Putamen (tissue), 1 donor: ENCODE results near the gene SMPD3.

Source experiments
- DNase-seq: peaks from one replicate; pipeline ENCODE4 v3.0.0-alpha.2; 2016; ENCODE audit warnings: low spot score

SMPD3 gene

DNA sequence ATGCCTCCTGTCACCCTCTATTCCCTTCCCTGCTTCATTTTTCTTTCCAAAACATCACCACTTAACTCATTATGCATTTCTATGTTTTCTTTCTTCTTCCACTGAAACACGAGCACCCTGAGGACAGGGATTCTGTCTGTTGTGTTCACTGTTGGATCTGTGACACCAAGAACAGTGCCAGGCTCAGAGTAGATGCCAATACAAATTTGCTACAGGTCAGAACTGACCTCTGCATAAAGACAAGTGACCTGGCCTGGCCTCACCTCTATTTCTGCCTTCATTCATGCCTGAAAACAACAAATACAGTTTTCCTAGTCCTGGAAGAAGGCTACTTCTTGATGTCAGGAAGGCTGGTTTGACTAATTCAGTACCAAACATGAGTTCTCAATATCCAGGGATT, 45.1 kb downstream of the SMPD3 start:
- DNase-seq = no peak

DNA sequence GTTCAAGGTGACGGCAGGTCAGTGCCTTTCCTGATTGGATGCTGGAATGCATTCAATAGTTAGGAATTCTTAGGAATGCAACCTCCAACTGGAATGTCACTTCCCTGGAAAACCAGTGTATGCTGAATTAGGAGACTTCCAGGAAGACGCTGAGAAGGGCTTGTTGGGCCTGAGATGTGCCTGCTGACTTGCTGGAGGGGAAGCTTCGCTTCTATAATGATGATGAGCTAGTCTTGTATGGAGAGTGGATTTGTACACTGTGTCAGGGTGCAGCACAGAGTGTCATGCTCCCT, 45.6 kb downstream of the SMPD3 start:
- no peak for DNase-seq

DNA sequence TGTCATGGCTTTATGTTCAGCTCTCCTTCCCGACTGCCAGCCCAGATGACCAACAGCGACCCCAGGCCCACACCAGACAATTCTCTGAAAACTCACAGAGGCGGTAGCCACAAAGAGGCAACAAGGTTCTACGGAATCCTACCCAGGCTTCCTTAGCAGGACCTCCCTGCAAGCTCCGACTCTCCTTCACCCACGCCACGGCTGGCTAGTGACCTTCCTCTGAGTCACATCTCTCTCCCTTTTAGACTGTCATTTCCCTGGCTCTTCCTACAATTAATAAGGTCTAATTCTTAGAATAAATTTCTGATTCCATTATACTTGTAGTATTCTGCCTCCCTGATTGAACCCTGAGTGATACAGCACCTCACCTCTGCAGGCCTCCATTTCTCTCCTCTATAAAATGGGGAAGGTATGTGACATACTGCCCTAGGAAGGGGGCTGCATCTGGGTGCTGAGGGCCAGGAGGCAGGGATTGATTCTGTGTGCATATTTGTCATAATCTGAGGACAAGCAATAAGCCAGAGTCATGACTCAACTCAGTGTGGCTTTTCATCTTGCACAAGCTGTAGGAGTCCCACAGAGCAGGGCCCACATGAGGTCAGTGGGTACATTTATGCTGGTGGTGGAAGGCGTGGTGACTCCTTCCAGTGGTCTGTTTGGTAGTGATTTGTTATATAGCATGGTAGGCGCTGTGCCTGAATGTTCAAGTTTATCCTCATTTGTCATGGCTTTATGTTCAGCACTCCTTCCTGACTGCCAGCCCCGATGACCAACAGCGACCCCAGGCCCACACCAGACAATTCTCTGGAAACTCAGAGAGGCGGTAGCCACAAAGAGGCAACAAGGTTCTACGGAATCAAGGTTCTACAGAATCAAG, 46.2 kb downstream of the SMPD3 start:
- DNase-seq = no peak

DNA sequence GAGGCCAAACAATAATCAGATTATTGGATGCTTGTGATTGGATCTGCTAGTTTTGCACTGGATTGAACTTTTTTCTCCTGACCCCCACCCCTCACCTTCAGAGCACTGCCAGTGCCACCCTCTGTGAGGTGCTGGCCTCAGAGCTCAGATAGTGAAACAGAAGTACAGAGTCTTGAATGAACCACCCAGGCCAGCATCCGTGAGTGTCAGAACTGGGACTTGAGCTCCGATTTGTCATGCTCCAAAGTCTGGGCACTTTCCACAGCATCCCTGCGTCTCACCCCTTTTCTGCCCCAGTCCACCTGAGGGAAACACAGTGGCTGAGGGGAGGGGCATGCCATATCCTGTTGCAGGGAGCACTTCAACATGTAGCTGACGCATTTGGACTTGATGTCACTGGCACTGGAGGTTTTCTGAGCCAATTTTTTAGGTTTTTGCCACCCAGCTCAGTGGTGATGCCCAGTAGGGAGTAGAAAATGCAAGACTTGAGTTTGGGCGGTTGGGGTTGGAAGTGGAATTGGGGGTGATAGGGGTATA, 47.3 kb downstream of the SMPD3 start:
- DNase-seq = no peak

DNA sequence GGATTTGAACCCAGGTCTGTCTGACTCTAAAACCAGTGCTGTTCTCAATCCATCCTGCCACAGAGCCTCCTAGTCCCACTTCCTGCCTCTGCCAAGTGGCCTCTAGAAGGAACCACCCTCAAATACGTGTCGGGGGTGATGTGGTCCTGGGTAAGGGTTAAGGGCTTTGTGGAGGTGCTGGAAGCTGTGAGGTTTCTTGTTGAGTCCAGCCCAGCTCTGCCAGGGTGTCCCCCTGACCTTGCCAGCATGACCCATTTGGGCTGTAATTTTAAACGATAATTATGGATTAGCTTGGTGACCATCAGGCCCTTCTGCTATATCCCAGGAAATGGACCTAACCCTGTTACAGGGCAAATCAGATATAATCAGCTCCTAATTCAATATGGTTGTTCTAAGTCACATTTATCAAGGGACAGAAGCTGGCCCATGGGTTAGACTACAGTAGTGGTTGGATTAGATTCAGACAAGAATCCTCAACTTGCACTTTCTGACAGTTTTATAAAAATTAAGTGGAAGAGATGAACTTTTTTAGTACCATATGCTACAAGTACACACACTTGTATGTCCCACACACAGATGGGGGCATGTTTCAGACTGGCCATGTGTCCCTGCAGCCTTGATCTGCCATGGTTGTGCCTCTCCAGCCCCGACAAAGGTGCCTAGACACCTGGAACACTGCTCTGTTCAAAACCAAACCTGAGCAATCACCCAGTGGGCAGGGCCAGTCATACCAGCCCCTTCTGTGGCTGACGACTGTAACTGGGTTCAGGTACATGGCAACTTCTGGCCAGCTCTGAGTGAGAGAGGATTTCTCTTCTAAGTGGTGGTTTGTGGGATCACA, 48.0 kb downstream of the SMPD3 start:
- DNase-seq = no peak

DNA sequence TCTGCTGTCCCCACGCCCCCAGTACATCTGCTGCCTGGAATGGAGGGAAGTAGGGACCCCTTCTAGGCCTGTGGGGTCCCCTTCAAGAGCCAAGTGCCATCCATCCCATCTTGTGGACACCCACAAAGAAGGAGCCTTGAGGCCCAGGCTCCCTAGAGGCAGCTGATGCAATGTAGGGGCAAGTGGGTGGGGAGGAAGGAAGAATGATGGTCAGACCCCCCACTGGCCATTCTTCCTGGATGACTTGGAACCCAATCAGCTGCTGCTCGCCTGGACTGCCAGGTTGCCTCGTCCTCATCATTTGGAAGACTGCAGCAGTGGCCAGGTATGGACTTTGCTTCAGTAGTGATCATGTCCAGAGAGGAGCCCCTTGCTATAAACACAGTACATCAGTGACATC, 48.9 kb downstream of the SMPD3 start:
- no peak for DNase-seq

DNA sequence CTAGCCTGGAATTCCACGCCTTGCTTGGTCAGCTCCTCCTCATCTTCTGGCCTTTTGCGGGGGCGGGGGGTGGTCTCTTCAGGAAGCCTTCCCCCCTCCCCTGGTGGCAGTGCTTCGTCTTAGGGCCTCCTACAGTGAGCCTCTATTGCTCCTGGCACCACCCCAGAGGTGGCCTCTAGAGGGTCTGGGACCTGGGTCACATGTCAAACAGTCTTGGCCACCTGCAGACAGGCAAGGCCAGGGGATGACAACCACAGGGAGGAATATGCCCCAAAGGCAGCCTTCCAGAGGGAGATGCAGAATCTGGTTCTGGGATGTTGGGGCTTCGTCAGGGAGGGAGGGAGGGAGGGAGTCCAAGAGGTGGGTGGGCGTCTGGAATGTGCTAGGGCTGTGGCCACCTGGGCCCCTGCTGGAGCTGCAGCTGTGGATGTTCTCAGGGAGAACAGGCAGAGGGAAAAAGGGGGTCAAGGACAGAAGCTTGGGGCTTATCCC, 50.6 kb downstream of the SMPD3 start:
- DNase-seq = no peak

- DNase-seq = no peak
Measured at GRCh38 chr16:68396481-68396880, 51.8 kb downstream of the SMPD3 start.

- no peak for DNase-seq
Measured at GRCh38 chr16:68395815-68396214, 52.5 kb downstream of the SMPD3 start.

DNA sequence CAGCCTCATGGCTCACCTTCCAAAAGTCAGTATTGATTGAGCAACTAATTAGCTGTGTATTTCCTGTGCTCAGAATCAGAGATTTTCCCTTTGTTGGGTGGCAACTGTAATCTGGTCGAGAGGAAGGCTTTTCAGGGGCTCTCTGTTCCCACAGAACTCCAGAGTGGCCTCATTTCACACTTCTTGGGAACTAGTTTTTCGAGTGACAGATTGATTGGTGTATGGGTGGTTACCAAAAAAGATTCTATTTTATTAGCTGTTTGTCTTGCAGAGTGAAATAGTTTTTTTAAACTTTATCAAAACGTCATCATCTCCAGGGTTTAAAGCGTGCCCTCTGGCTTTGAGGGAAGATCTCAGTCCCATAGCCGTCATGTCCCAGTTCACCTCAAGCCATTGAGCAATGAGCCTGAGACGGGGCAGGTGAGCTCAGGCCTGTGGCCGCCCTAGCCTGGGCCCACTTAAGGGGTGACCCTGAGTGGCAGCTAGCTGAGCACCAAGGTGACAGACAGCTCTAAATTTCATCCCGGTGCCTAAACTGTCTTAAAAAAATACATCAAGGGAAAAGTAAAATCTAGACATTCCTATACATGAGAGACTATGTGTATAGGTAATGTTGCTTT, 53.0 kb downstream of the SMPD3 start:
- peak; percentile 62 for DNase-seq

DNA sequence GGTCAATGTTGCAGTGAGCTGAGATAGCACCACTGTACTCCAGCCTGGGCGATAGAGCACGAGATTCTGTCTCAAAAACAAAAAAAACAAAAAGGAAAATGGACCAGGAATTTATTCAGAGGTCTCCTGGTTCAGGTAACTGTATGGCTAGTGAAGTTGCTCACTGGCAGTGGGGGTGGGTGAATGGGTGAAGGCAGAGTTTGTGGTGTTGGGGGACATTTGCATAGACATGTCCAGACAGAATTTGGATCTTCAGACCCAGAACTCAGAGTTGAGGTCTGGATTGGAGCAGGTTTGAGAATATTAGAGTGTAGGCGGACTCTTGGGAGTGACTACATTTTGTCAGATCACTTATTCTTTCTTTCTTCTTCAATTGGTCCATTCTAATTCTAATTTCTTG, 55.0 kb downstream of the SMPD3 start:
- DNase-seq = no peak

- no peak for DNase-seq
Measured at GRCh38 chr16:68389750-68390371, 58.4 kb downstream of the SMPD3 start.

GRCh38 chr16:68389006-68389405, 59.3 kb downstream of the SMPD3 start:
- no peak for DNase-seq

DNA sequence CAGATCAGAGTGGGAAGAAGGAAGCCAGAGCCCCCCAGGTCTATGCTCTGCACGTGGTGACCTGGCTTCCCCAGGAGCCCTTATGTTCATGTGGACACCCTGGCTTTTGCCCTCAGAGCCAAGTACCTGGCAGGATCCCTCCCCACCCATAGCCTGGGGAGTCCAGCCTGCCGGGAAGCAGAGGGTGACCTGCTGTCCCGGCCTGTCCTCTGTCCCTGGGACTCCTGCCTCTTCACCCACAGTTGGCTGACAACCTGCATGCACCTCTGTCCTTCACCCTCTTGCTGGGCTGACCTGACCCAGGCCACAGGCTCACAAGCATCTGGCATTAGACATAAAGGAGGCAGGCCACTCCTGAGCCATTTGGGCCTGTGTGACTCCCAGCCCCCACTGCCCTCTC, 60.2 kb downstream of the SMPD3 start:
- DNase-seq = no peak

DNA sequence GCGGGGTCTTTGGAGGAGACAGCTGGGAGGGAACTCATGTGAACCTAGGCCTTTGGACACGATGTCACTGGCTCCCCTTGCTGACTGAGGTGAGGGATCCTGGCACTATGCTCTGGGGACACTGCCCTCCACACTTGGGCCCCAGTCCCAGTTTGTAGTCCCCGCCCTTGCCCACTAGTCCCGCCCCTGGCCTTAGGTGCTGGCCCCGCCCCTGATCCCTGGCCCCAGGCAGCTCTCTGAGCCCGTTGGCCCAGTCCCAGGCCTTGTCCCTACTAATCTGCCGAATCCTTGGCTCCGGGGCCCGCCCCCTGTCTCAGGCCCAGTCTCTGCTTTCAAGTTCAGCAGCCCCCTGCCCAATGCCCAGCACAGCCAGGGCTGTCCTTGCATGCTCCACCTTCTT, 61.0 kb downstream of the SMPD3 start:
- DNase-seq = no peak

DNA sequence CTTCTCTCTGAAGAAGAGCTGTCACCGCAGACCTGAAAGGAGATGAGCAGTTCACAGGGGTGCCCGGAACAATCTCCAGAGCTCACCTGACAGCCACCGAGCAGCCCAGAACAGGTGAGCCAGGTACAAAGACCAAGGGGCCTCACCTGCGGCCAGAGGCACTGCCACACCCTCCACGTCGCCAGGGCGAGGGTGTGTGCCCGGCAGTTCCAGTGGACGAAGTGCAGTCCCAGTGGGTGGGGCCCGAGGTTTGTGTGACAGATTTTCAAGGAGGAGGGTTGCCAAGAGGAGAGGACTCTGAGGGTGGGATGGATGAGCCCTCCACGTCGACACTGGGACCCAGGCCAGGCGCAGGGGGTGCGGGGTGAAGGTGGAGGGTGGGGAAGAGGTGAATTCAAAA, 61.7 kb downstream of the SMPD3 start:
- no peak for DNase-seq

- no peak for DNase-seq
Measured at GRCh38 chr16:68385371-68385770, 62.9 kb downstream of the SMPD3 start.

- no peak for DNase-seq
Measured at GRCh38 chr16:68384288-68385161, 63.8 kb downstream of the SMPD3 start.

- DNase-seq = no peak
Measured at GRCh38 chr16:68383858-68384257, 64.5 kb downstream of the SMPD3 start.

GRCh38 chr16:68382296-68382718, 66.0 kb downstream of the SMPD3 start:
- no peak for DNase-seq

- no peak for DNase-seq
Measured at GRCh38 chr16:68381363-68381724, 67.0 kb downstream of the SMPD3 start.
